IMR-90 (cell line): ENCODE measurements around the gene CRY2.

Experiments
- CEBPB ChIP-seq: IDR thresholded peaks from 2 replicates; pipeline ENCODE4 v1.6.1; 2012; ENCODE audit warnings: low read depth, low read length, improper control_type of control experiment
- CHD1 ChIP-seq: IDR thresholded peaks from 2 replicates; pipeline ENCODE4 v1.6.1; 2012; ENCODE audit warnings: low read depth, low read length, improper control_type of control experiment
- FOS ChIP-seq: fragments of 150-350 bp; IDR thresholded peaks from 2 replicates; pipeline ENCODE4 v1.6.1; 2016; ENCODE audit warnings: low read depth, low read length
- MAZ ChIP-seq: IDR thresholded peaks from 2 replicates; pipeline ENCODE4 v1.6.1; 2012; ENCODE audit warnings: low read depth, mild to moderate bottlenecking, low read length, improper control_type of control experiment, moderate library complexity, borderline replicate concordance
- MXI1 ChIP-seq: IDR thresholded peaks from 2 replicates; pipeline ENCODE4 v1.6.1; 2012; ENCODE audit warnings: low read depth, mild to moderate bottlenecking, low read length, moderate library complexity, borderline replicate concordance
- POLR2A ChIP-seq: IDR thresholded peaks from 2 replicates; pipeline ENCODE4 v1.6.1; 2012; ENCODE audit warnings: mild to moderate bottlenecking, low read depth, low read length
- RAD21 ChIP-seq: IDR thresholded peaks from 2 replicates; pipeline ENCODE4 v1.6.1; 2012; ENCODE audit warnings: low read length, improper control_type of control experiment
- RCOR1 ChIP-seq: IDR thresholded peaks from 2 replicates; pipeline ENCODE4 v1.6.1; 2012; ENCODE audit warnings: mild to moderate bottlenecking, low read length, improper control_type of control experiment; ENCODE audit not compliant: insufficient replicate concordance
- RFX5 ChIP-seq: IDR thresholded peaks from 2 replicates; pipeline ENCODE4 v1.8.0; 2012; ENCODE audit warnings: low read depth, mild to moderate bottlenecking, low read length, moderate library complexity
- SMC3 ChIP-seq: fragments of 150-350 bp; IDR thresholded peaks from 2 replicates; pipeline ENCODE4 v1.6.1; 2016; ENCODE audit warnings: low read depth, mild to moderate bottlenecking, antibody characterized with exemption, low read length, moderate library complexity
- TF ChIP-seq, protein P1 (sequence below): fragments of 150-350 bp; IDR thresholded peaks from 2 replicates; pipeline ENCODE4 v1.6.1; 2016; ENCODE audit warnings: low read depth, mild to moderate bottlenecking, low read length, moderate library complexity, borderline replicate concordance
- TF ChIP-seq, protein P2 (sequence below): conservative IDR thresholded peaks from 2 replicates; pipeline ENCODE4 v1.5.1; 2012; ENCODE audit warnings: mild to moderate bottlenecking, low read depth, low read length, improper control_type of control experiment
- TF ChIP-seq, protein P3 (sequence below): fragments of 150-350 bp; IDR thresholded peaks from 2 replicates; pipeline ENCODE4 v1.6.1; 2017; ENCODE audit warnings: mild to moderate bottlenecking, antibody characterized with exemption, low read length, low read depth

DNA sequence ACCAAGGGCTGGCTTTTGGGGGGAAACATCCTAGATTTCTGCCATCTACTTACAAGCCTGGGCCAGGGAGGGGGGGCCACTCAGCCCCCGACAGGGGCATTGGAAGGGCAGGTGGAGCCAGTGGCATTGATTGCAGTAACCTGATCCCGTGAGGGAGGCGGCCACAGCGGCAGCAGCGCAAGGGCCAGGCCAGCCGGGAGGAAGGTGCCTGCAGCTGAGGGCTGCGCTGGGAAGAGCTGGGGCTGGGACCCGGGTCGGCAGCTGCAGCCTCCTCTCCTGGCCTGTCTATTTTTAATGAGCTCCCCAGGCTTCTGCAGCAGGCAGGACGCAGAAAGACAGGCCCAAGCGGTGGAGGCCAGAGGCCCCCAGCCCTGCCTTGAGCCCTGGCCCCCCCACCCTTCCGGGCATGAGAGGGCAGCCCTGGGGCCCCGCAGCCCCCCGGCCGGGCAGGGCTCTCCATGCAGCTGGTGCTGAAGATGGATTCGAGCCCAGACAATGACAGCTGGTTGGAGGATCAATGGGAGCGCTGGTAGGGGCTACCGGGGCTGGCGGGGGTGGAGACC lies 49.2 kb downstream of the CRY2 start:
- no peak for TF ChIP-seq POLR2A
- TF ChIP-seq MAZ = no peak
- no peak for TF ChIP-seq RCOR1
- TF ChIP-seq, protein P1, sequence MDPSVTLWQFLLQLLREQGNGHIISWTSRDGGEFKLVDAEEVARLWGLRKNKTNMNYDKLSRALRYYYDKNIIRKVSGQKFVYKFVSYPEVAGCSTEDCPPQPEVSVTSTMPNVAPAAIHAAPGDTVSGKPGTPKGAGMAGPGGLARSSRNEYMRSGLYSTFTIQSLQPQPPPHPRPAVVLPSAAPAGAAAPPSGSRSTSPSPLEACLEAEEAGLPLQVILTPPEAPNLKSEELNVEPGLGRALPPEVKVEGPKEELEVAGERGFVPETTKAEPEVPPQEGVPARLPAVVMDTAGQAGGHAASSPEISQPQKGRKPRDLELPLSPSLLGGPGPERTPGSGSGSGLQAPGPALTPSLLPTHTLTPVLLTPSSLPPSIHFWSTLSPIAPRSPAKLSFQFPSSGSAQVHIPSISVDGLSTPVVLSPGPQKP = no peak
- TF ChIP-seq, protein P2, sequence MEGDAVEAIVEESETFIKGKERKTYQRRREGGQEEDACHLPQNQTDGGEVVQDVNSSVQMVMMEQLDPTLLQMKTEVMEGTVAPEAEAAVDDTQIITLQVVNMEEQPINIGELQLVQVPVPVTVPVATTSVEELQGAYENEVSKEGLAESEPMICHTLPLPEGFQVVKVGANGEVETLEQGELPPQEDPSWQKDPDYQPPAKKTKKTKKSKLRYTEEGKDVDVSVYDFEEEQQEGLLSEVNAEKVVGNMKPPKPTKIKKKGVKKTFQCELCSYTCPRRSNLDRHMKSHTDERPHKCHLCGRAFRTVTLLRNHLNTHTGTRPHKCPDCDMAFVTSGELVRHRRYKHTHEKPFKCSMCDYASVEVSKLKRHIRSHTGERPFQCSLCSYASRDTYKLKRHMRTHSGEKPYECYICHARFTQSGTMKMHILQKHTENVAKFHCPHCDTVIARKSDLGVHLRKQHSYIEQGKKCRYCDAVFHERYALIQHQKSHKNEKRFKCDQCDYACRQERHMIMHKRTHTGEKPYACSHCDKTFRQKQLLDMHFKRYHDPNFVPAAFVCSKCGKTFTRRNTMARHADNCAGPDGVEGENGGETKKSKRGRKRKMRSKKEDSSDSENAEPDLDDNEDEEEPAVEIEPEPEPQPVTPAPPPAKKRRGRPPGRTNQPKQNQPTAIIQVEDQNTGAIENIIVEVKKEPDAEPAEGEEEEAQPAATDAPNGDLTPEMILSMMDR = no peak
- TF ChIP-seq, protein P3, sequence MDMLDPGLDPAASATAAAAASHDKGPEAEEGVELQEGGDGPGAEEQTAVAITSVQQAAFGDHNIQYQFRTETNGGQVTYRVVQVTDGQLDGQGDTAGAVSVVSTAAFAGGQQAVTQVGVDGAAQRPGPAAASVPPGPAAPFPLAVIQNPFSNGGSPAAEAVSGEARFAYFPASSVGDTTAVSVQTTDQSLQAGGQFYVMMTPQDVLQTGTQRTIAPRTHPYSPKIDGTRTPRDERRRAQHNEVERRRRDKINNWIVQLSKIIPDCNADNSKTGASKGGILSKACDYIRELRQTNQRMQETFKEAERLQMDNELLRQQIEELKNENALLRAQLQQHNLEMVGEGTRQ = no peak
- no peak for TF ChIP-seq CHD1
- TF ChIP-seq CEBPB = no peak
- no peak for TF ChIP-seq RAD21
- TF ChIP-seq MXI1 = no peak
- TF ChIP-seq FOS = no peak
- TF ChIP-seq SMC3 = no peak
- no peak for TF ChIP-seq RFX5
